NT2/D1 (cell line): ENCODE results near the gene OOSP3.

ENCODE experiments used
- SUZ12 ChIP-seq: IDR thresholded peaks from 2 replicates; pipeline ENCODE4 v1.6.1; 2011; ENCODE audit not compliant: insufficient read length, insufficient read depth; ENCODE audit errors: extremely low read depth
- ZNF274 ChIP-seq: IDR thresholded peaks from 2 replicates; pipeline ENCODE4 v1.6.1; 2011; ENCODE audit warnings: mild to moderate bottlenecking, low read depth, low read length

- TF ChIP-seq SUZ12 = no peak
- no peak for TF ChIP-seq ZNF274
Measured at GRCh38 chr11:59866836-59867235, 11.7 kb upstream of the OOSP3 start.
